GM19463 (cell line): ENCODE data around the gene MAN2B2.
"Not testable (repeated sequence)": the region's sequence is repeated elsewhere in the genome, so short reads cannot be mapped to it uniquely, and the experiment has no call there.

Source experiments
- ATAC-seq: cut with Tn5 transposase; IDR thresholded peaks from one replicate; pipeline ENCODE4 v1.9.1; 2021; ENCODE audit warnings: mild to moderate bottlenecking, moderate library complexity; ENCODE audit not compliant: unreplicated experiment

Gene MAN2B2

GRCh38 chr4:6639137-6639680 lies 64.2 kb downstream of the MAN2B2 start:
- ATAC-seq, result no peak

GRCh38 chr4:6640292-6641163 lies 65.5 kb downstream of the MAN2B2 start, which contains the start of gene MRFAP1:
MRFAP1 (plus strand) TSS chr4:6640685; CDS start chr4:6640863, 178 bp downstream.
- peak; percentile 82 for ATAC-seq

- ATAC-seq, result peak; percentile 10
These were observed 66.4 kb downstream of the MAN2B2 start for GRCh38 chr4:6641164-6641970.

- no peak for ATAC-seq
These were observed 67.0 kb downstream of the MAN2B2 start for GRCh38 chr4:6641971-6642320.

- no peak for ATAC-seq
These were observed 68.3 kb downstream of the MAN2B2 start for GRCh38 chr4:6643141-6643847.

- ATAC-seq, result no peak
These were observed 70.0 kb downstream of the MAN2B2 start for GRCh38 chr4:6644792-6645530.

- no peak for ATAC-seq
These were observed 72.2 kb downstream of the MAN2B2 start for GRCh38 chr4:6647169-6647568.

- no peak for ATAC-seq
These were observed 72.7 kb downstream of the MAN2B2 start for GRCh38 chr4:6647582-6648230.

- ATAC-seq, result no peak
These were observed 74.2 kb downstream of the MAN2B2 start for GRCh38 chr4:6649216-6649615.

- ATAC-seq, result not testable (repeated sequence)
These were observed 79.2 kb downstream of the MAN2B2 start for GRCh38 chr4:6654211-6654610.

- not testable (repeated sequence) for ATAC-seq
These were observed 80.3 kb downstream of the MAN2B2 start for GRCh38 chr4:6655291-6655690.

GRCh38 chr4:6655924-6656323 lies 80.9 kb downstream of the MAN2B2 start:
- no peak for ATAC-seq

GRCh38 chr4:6657242-6658208 lies 82.5 kb downstream of the MAN2B2 start:
- no peak for ATAC-seq

GRCh38 chr4:6658209-6658595 lies 83.2 kb downstream of the MAN2B2 start:
- ATAC-seq, result no peak

GRCh38 chr4:6658597-6659075 lies 83.6 kb downstream of the MAN2B2 start:
- no peak for ATAC-seq

GRCh38 chr4:6659897-6660296 lies 84.9 kb downstream of the MAN2B2 start:
- ATAC-seq, result no peak

GRCh38 chr4:6660430-6660829 lies 85.4 kb downstream of the MAN2B2 start:
- no peak for ATAC-seq

- ATAC-seq, result no peak
These were observed 87.6 kb downstream of the MAN2B2 start for GRCh38 chr4:6662591-6662990.
